GM12872 (cell line): ENCODE results near the gene RPL6.

Experiments used
- CTCF ChIP-seq: IDR thresholded peaks from 3 replicates; pipeline ENCODE4 v1.5.1; 2011; ENCODE audit warnings: low read depth, mild to moderate bottlenecking, low read length, moderate library complexity; ENCODE audit not compliant: insufficient read depth

RPL6 gene

GRCh38 chr12:112359290-112359689, 50.1 kb downstream of the RPL6 start:
- no peak for TF ChIP-seq CTCF

- no peak for TF ChIP-seq CTCF
These were observed 52.2 kb downstream of the RPL6 start for GRCh38 chr12:112357214-112357613.
